Measurements from ENCODE around the gene NR0B1.

DNA sequence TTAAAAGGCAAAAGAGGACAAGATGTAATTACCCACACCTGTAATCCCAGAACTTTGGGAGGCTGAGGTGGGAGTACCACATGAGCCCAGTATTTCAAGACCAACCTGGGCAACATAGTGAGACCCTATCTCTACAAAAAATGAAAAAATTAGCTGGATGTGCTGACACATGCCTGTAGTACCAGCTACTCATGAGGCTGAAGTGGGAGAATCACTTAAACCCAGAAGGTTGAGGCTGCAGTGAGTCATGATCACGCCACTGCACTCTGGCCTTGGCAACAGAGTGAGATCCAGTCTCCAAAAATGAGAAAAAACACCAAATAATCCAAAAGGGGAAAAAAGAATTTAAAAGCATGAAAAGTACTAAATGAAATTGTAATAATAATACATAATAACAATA, 30.8 kb downstream of the NR0B1 start:
- TF ChIP-seq, protein P1, sequence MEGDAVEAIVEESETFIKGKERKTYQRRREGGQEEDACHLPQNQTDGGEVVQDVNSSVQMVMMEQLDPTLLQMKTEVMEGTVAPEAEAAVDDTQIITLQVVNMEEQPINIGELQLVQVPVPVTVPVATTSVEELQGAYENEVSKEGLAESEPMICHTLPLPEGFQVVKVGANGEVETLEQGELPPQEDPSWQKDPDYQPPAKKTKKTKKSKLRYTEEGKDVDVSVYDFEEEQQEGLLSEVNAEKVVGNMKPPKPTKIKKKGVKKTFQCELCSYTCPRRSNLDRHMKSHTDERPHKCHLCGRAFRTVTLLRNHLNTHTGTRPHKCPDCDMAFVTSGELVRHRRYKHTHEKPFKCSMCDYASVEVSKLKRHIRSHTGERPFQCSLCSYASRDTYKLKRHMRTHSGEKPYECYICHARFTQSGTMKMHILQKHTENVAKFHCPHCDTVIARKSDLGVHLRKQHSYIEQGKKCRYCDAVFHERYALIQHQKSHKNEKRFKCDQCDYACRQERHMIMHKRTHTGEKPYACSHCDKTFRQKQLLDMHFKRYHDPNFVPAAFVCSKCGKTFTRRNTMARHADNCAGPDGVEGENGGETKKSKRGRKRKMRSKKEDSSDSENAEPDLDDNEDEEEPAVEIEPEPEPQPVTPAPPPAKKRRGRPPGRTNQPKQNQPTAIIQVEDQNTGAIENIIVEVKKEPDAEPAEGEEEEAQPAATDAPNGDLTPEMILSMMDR (IDR thresholded peaks at IDR 0.05; ENCODE audit: low read depth, low read length), result no peak
- TF ChIP-seq EZH2phosphoT487 (IDR thresholded peaks at IDR 0.05; ENCODE audit: low read depth), result no peak
